ENCODE data around the gene GRAMD1B.

GRAMD1B gene

GRCh38 chr11:123408619-123409455, 21.2 kb upstream of the GRAMD1B start:
- no peak overlapping the region for H3K4me3 ChIP-seq (ENCODE audit: low read depth, low read length)
- no peak for DNase-seq (ENCODE audit: low read depth)

- DNase-seq (ENCODE audit: low read depth): no peak
- no peak overlapping the region for H3K4me3 ChIP-seq (ENCODE audit: low read depth, low read length)
Observed at GRCh38 chr11:123409456-123410217, 20.4 kb upstream of the GRAMD1B start.

GRCh38 chr11:123410218-123410549, 19.9 kb upstream of the GRAMD1B start:
- no peak overlapping the region for H3K4me3 ChIP-seq (ENCODE audit: low read depth, low read length)
- DNase-seq (ENCODE audit: low read depth): no peak

- DNase-seq (ENCODE audit: low read depth): no peak
- H3K4me3 ChIP-seq (ENCODE audit: low read depth, low read length): no peak overlapping the region
Observed at GRCh38 chr11:123413636-123414035, 16.4 kb upstream of the GRAMD1B start.

- DNase-seq (ENCODE audit: low read depth): no peak
Observed at GRCh38 chr11:123416566-123416965, 13.5 kb upstream of the GRAMD1B start.

GRCh38 chr11:123418351-123419114, 11.5 kb upstream of the GRAMD1B start:
- no peak for DNase-seq (ENCODE audit: low read depth)
- H3K4me3 ChIP-seq (ENCODE audit: low read depth, low read length): no peak overlapping the region

More at GRCh38 chr11:123416566-123416965, 13.5 kb upstream of the GRAMD1B start:
- H3K4me3 ChIP-seq (ENCODE audit: low read depth, low read length): no peak overlapping the region

GRCh38 chr11:123419731-123420452, 10.2 kb upstream of the GRAMD1B start:
- H3K4me3 ChIP-seq (ENCODE audit: low read depth, low read length): no peak overlapping the region
- DNase-seq (ENCODE audit: low read depth): no peak

- DNase-seq (ENCODE audit: low read depth): no peak
- no peak overlapping the region for H3K4me3 ChIP-seq (ENCODE audit: low read depth, low read length)
Observed at GRCh38 chr11:123421589-123421988, 8.5 kb upstream of the GRAMD1B start.

GRCh38 chr11:123425367-123425766, 4.7 kb upstream of the GRAMD1B start:
- no peak overlapping the region for H3K4me3 ChIP-seq (ENCODE audit: low read depth, low read length)
- DNase-seq (ENCODE audit: low read depth): no peak

GRCh38 chr11:123426789-123427188, 3.3 kb upstream of the GRAMD1B start:
- no peak for DNase-seq (ENCODE audit: low read depth)
- no peak overlapping the region for H3K4me3 ChIP-seq (ENCODE audit: low read depth, low read length)

- H3K4me3 ChIP-seq (ENCODE audit: low read depth, low read length): no peak overlapping the region
- DNase-seq (ENCODE audit: low read depth): no peak
Observed at GRCh38 chr11:123427405-123427804, 2.7 kb upstream of the GRAMD1B start.

GRCh38 chr11:123428116-123428715, 1.9 kb upstream of the GRAMD1B start:
- H3K4me3 ChIP-seq (ENCODE audit: low read depth, low read length): no peak overlapping the region
- DNase-seq (ENCODE audit: low read depth): no peak

- DNase-seq (ENCODE audit: low read depth): no peak
- H3K4me3 ChIP-seq (ENCODE audit: low read depth, low read length): no peak overlapping the region
Observed at GRCh38 chr11:123429336-123429735, 733 bp upstream of the GRAMD1B start.

- DNase-seq (ENCODE audit: low read depth): no peak
- H3K4me3 ChIP-seq (ENCODE audit: low read depth, low read length): peak overlapping the region; percentile 63
Observed at GRCh38 chr11:123430721-123431497, 840 bp downstream of the GRAMD1B start.

- H3K4me3 ChIP-seq (ENCODE audit: low read depth, low read length): peak overlapping the region; percentile 63
- no peak for DNase-seq (ENCODE audit: low read depth)
Observed at GRCh38 chr11:123431619-123432018, 1.6 kb downstream of the GRAMD1B start.

- H3K4me3 ChIP-seq (ENCODE audit: low read depth, low read length): no peak overlapping the region
- no peak for DNase-seq (ENCODE audit: low read depth)
Observed at GRCh38 chr11:123434262-123434661, 4.2 kb downstream of the GRAMD1B start.

- DNase-seq (ENCODE audit: low read depth): no peak
- no peak overlapping the region for H3K4me3 ChIP-seq (ENCODE audit: low read depth, low read length)
Observed at GRCh38 chr11:123434911-123435310, 4.8 kb downstream of the GRAMD1B start.

- H3K4me3 ChIP-seq (ENCODE audit: low read depth, low read length): no peak overlapping the region
- no peak for DNase-seq (ENCODE audit: low read depth)
Observed at GRCh38 chr11:123437236-123437979, 7.3 kb downstream of the GRAMD1B start.
